ENCODE measurements around the gene MECP2. TPM values are rescaled to one million over a fixed set of nuclear protein-coding genes. Genes with fewer than 3 reads are reported as not detected.

MECP2 gene
- total and polyA plus RNA-seq, 2 of the 13 experiments (the other 11 are each of a cell fraction or from before 2014, with no cell fraction given), result 7.9 to 18.1 TPM

DNA sequence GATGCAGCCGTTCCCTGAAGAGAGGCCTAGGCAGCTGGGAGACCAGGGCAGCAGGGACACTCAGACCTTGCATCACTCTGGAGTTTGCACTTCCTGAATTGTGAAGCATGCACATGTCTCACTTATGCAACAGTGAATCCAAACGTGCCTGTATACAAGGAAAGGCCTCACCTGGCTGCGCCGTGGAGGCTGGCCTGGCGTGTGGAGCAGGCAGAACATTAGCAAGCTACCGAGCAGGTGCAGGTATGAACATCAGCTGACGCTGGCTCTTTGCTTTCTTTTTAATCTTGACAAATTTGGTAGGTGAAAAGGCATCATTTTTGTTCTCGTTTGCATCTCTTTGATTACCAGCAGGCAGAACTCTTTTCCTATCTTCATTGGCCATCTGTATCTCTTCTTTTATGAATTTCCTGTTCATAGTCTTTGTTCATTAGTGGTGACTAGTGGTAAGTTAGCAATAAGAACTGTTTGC is 40.7 kb downstream of the MECP2 start (continued):
- TF ChIP-seq ZNF124 (CRISPR knock-in tag; IDR thresholded peaks at IDR 0.05), result 0 out of 2 replicates have a peak, but pooled peaks have one; percentile 29
- peak; percentile 78 for TF ChIP-seq THAP11 (CRISPR knock-in tag; IDR thresholded peaks at IDR 0.05)
- no peak for TF ChIP-seq ZNF839 (CRISPR knock-in tag; IDR thresholded peaks at IDR 0.05; ENCODE audit: borderline replicate concordance)
- TF ChIP-seq ZNF10 (CRISPR knock-in tag; IDR thresholded peaks at IDR 0.05; ENCODE audit: borderline replicate concordance, low read depth), result no peak
- TF ChIP-seq MIER2 (CRISPR knock-in tag; IDR thresholded peaks at IDR 0.05), result peak; percentile 73; the same call in 1 of the 2 replicates
- TF ChIP-seq, protein P1, sequence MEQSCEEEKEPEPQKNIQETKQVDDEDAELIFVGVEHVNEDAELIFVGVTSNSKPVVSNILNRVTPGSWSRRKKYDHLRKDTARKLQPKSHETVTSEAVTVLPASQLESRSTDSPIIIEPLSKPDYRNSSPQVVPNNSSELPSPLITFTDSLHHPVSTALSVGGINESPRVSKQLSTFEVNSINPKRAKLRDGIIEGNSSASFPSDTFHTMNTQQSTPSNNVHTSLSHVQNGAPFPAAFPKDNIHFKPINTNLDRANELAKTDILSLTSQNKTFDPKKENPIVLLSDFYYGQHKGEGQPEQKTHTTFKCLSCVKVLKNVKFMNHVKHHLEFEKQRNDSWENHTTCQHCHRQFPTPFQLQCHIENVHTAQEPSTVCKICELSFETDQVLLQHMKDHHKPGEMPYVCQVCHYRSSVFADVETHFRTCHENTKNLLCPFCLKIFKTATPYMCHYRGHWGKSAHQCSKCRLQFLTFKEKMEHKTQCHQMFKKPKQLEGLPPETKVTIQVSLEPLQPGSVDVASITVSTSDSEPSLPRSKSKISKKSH (CRISPR knock-in tag; IDR thresholded peaks at IDR 0.05; ENCODE audit: borderline replicate concordance), result no peak
- no peak for TF ChIP-seq ZNF782 (CRISPR knock-in tag; IDR thresholded peaks at IDR 0.05; ENCODE audit: borderline replicate concordance)
- TF ChIP-seq SOX5 (CRISPR knock-in tag; IDR thresholded peaks at IDR 0.05; ENCODE audit: borderline replicate concordance), result peak; percentile 86
- TF ChIP-seq ZNF644 (CRISPR knock-in tag; IDR thresholded peaks at IDR 0.05; ENCODE audit: low read depth), result peak; percentile 56; the same call in 1 of the 2 replicates
- TF ChIP-seq ZNF143 (CRISPR knock-in tag; IDR thresholded peaks at IDR 0.05), result no peak
- TF ChIP-seq POLR2G (IDR thresholded peaks at IDR 0.05; ENCODE audit: low read depth, low read length), result peak; percentile 41; the same call in 1 of the 2 replicates
- peak; percentile 55; the same call in 1 of the 2 replicates for TF ChIP-seq ZNF121 (CRISPR knock-in tag; IDR thresholded peaks at IDR 0.05)
- no peak for TF ChIP-seq PRDM15 (CRISPR knock-in tag; IDR thresholded peaks at IDR 0.05)
- no peak for TF ChIP-seq ZIK1 (CRISPR knock-in tag; IDR thresholded peaks at IDR 0.05; ENCODE audit: borderline replicate concordance, low read depth)
- peak; percentile 23; the same call in 1 of the 2 replicates for TF ChIP-seq NFYC (CRISPR knock-in tag; IDR thresholded peaks at IDR 0.05)
- TF ChIP-seq, protein P2, sequence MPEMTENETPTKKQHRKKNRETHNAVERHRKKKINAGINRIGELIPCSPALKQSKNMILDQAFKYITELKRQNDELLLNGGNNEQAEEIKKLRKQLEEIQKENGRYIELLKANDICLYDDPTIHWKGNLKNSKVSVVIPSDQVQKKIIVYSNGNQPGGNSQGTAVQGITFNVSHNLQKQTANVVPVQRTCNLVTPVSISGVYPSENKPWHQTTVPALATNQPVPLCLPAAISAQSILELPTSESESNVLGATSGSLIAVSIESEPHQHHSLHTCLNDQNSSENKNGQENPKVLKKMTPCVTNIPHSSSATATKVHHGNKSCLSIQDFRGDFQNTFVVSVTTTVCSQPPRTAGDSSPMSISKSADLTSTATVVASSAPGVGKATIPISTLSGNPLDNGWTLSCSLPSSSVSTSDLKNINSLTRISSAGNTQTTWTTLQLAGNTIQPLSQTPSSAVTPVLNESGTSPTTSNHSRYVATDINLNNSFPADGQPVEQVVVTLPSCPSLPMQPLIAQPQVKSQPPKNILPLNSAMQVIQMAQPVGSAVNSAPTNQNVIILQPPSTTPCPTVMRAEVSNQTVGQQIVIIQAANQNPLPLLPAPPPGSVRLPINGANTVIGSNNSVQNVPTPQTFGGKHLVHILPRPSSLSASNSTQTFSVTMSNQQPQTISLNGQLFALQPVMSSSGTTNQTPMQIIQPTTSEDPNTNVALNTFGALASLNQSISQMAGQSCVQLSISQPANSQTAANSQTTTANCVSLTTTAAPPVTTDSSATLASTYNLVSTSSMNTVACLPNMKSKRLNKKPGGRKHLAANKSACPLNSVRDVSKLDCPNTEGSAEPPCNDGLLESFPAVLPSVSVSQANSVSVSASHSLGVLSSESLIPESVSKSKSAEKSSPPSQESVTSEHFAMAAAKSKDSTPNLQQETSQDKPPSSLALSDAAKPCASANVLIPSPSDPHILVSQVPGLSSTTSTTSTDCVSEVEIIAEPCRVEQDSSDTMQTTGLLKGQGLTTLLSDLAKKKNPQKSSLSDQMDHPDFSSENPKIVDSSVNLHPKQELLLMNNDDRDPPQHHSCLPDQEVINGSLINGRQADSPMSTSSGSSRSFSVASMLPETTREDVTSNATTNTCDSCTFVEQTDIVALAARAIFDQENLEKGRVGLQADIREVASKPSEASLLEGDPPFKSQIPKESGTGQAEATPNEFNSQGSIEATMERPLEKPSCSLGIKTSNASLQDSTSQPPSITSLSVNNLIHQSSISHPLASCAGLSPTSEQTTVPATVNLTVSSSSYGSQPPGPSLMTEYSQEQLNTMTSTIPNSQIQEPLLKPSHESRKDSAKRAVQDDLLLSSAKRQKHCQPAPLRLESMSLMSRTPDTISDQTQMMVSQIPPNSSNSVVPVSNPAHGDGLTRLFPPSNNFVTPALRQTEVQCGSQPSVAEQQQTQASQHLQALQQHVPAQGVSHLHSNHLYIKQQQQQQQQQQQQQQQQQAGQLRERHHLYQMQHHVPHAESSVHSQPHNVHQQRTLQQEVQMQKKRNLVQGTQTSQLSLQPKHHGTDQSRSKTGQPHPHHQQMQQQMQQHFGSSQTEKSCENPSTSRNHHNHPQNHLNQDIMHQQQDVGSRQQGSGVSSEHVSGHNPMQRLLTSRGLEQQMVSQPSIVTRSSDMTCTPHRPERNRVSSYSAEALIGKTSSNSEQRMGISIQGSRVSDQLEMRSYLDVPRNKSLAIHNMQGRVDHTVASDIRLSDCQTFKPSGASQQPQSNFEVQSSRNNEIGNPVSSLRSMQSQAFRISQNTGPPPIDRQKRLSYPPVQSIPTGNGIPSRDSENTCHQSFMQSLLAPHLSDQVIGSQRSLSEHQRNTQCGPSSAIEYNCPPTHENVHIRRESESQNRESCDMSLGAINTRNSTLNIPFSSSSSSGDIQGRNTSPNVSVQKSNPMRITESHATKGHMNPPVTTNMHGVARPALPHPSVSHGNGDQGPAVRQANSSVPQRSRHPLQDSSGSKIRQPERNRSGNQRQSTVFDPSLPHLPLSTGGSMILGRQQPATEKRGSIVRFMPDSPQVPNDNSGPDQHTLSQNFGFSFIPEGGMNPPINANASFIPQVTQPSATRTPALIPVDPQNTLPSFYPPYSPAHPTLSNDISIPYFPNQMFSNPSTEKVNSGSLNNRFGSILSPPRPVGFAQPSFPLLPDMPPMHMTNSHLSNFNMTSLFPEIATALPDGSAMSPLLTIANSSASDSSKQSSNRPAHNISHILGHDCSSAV (CRISPR knock-in tag; IDR thresholded peaks at IDR 0.05; ENCODE audit: borderline replicate concordance), result no peak
- no peak for TF ChIP-seq ZNF776 (CRISPR knock-in tag; IDR thresholded peaks at IDR 0.05)
